RWPE1 (cell line): ENCODE results near the gene ZNRF1.
"Not testable (repeated sequence)": the region's sequence is repeated elsewhere in the genome, so short reads cannot be mapped to it uniquely, and the experiment has no call there.

ENCODE experiments used
- CTCF ChIA-PET: fragments of 350-600 bp; sonication (Branson Sonifier 250); formaldehyde crosslinking; extraction: SDS; loops from one replicate; lab custom pipeline; 2021; lab: Yijun Ruan, JAX
- POLR2A ChIA-PET: fragments of 400-600 bp; formaldehyde crosslinking; extraction: SDS; loops from one replicate; lab custom pipeline; 2020; ENCODE audit warnings: antibody characterized with exemption; ENCODE audit not compliant: low non-redundant PET; lab: Yijun Ruan, JAX
- DNase-seq: peaks from one replicate; pipeline ENCODE4 v3.0.0; 2012; ENCODE audit warnings: low spot score
- H3K27ac ChIP-seq: fragments of 450-650 bp; 2 replicates; pipeline ENCODE4 v1.5.1; 2017
- TF ChIP-seq, protein P1 (sequence below): fragments of 450-650 bp; conservative IDR thresholded peaks from 2 replicates; pipeline ENCODE4 v1.5.1; 2017; ENCODE audit warnings: low read depth, mild to moderate bottlenecking

The ZNRF1 gene

DNA sequence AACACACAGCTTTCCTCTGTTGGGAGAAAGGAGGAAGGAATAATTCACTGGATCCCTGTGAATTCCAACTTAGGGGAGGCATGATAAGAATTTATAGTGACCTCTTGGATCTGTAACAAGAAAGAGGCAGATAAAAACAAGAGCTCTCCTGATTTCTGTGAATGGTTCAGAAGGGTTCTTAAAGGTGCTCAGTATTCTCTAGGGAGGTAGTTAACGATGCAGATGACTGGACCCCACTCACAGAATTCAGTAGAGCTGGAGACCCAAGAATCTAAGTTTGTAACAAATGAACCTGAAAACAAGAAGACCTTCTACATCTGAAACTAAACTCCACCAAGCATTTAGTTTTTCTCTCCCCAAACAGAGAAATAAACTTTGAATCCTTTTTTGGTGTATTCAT lies 8.6 kb downstream of the ZNRF1 start:
- ChIA-PET POLR2A (no interaction called here), CTCF (interaction anchor here (0.5 to 1.4 kb wide), 2 partner anchors 14 to 103 kb away, joined by 3 to 6 read pairs; no protein-coding TSS in a partner anchor)
- TF ChIP-seq, protein P1, sequence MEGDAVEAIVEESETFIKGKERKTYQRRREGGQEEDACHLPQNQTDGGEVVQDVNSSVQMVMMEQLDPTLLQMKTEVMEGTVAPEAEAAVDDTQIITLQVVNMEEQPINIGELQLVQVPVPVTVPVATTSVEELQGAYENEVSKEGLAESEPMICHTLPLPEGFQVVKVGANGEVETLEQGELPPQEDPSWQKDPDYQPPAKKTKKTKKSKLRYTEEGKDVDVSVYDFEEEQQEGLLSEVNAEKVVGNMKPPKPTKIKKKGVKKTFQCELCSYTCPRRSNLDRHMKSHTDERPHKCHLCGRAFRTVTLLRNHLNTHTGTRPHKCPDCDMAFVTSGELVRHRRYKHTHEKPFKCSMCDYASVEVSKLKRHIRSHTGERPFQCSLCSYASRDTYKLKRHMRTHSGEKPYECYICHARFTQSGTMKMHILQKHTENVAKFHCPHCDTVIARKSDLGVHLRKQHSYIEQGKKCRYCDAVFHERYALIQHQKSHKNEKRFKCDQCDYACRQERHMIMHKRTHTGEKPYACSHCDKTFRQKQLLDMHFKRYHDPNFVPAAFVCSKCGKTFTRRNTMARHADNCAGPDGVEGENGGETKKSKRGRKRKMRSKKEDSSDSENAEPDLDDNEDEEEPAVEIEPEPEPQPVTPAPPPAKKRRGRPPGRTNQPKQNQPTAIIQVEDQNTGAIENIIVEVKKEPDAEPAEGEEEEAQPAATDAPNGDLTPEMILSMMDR, result no peak
- DNase-seq, result no peak
- no peak overlapping the region for H3K27ac ChIP-seq

DNA sequence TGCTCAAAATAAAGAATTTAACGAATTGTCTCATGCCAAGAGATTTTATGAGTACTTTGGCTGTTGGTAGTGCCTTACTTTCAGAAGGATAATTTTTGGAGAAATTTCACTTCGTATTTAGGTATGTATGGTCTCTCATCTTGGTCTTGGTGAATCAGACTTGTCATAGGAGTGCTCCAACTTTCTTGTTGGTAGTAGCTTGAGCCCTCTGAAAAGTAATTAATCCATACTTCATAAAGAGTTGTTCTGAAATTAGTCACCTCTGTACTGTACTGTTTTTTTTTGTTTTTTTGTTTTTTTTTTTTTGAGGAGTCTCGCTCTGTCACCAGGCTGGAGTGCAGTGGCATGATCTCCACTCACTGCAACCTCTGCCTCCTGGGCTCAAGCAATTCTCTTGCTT lies 11.6 kb downstream of the ZNRF1 start:
- TF ChIP-seq, protein P1, result no peak
- POLR2A ChIA-PET, result no interaction called here

DNA sequence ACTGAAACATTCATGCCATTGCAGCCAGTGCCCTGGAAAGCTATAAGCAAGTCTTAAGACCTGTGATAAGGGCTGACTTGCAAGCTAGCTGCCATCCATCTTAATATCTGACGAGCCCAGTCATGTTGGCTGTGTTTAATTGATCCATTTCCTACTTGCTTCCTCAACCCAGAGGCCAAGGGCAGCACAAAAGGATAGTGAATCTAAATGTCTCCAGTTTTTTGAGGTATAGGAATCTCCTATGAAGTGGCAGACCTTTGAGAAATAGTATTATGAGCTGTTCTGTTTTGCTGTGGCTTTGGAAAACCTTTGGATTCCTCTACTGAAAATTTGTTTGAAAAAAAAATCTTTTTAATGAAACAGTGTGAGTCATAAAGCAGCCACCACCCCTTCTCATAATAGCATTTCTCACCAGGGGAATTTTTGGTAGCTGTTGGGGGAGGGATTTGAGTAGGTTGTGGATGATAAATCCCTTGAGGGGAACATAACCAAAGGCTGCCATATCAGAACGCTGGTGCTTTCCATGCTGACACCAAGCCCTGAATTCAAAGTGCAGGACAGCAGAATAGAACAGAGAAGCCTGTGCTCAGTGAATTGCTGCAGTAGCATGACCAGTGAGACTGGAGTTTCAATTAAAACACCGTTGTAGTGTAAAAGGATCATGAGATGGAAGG lies 12.9 kb downstream of the ZNRF1 start:
- POLR2A ChIA-PET, result no interaction called here

More for the DNA sequence above, 11.6 kb downstream of the ZNRF1 start:
- H3K27ac ChIP-seq, result peak overlapping the region; percentile 76
- DNase-seq, result no peak
- CTCF ChIA-PET, result interaction anchor here (1.5 kb wide), 1 partner anchor 11 kb away, joined by 3 read pairs; no protein-coding TSS in a partner anchor

DNA sequence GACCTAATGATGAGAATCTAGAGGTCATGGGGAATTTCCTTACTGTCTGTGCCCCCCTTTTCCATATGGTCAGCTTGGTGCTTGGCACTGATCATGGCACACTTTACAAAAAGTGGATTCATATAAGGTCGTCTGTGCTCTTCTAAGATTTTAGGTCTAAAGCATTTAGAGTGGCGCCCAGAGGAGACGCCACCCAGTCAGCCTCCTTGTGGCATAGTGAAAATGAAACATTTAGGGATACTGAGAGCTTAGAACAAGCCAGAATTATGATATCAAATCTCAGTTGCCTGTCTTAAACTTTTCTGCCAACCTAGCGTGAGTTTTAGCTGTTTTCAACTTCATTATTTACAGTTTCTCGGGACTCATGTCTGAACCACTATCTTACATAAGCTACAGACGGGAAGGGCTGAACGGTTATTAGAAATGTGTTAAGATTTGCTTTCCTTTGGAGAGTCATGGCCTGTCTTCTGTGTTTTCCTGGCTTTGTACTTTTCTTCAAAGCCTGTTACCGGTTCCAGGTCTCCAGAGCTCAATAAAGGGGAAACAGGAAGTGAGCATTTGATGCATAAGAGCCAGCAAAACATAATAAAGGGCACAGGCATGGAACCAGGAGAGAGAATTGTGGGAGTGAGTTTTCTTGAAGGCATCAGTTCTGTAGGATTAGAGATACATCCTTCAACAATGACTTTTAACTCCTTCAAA lies 13.7 kb downstream of the ZNRF1 start:
- ChIA-PET POLR2A (no interaction called here), CTCF (interaction anchor here (0.7 kb wide), 2 partner anchors 20 to 45 kb away, joined by 3 read pairs; no protein-coding TSS in a partner anchor)
- no peak for DNase-seq
- TF ChIP-seq, protein P1, result no peak
- peak overlapping the region; percentile 76 for H3K27ac ChIP-seq

More for the DNA sequence above, 12.9 kb downstream of the ZNRF1 start:
- CTCF ChIA-PET, result interaction anchor here (0.6 to 1.5 kb wide), 4 partner anchors 8 to 118 kb away, joined by 3 to 5 read pairs (median 4); no protein-coding TSS in a partner anchor
- TF ChIP-seq, protein P1, result no peak
- H3K27ac ChIP-seq, result peak overlapping the region; percentile 76
- DNase-seq, result peak; percentile 91

GRCh38 chr16:75013123-75013522 lies 14.3 kb downstream of the ZNRF1 start:
- H3K27ac ChIP-seq, result peak overlapping the region; percentile 49
- CTCF ChIA-PET, result interaction anchor here (0.7 kb wide), 1 partner anchor 20 kb away, joined by 3 read pairs; no protein-coding TSS in a partner anchor
- POLR2A ChIA-PET, DNase-seq: not testable (repeated sequence)

GRCh38 chr16:75014318-75014717 lies 15.5 kb downstream of the ZNRF1 start:
- ChIA-PET CTCF (no interaction called here), POLR2A (no interaction called here)
- TF ChIP-seq, protein P1, result no peak
- no peak for DNase-seq
- H3K27ac ChIP-seq, result no peak overlapping the region

DNA sequence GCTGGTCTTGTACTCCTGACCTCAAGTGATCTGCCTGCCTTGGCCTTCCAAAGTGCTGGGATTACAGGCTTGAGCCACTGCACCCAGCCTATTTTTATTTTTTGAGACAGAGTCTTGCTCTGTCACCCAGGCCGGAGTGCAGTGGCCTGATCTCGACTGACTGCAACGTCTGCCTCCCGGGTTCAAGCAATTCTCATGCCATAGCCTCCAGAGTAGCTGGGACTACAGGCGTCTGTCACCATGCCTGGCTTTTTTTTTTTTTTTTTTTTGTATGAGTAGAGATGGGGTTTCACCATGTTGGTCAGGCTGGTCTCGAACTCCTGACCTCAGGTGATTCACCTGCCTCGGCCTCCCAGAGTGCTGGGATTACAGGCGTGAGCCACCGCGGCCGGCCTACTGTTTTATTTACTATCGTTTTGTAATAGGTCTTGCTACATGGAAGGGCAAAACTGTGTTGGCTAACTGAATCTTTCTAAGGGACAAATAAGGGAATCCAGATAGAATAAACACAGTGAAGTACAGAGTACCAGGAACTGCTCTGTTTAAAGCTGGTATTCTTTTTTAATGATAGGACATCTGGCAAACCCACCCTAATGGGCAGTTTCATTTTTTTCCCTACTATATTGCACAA lies 17.7 kb downstream of the ZNRF1 start:
- H3K27ac ChIP-seq, POLR2A ChIA-PET: not testable (repeated sequence)
- CTCF ChIA-PET, result interaction anchor here (0.7 kb wide), 2 partner anchors 14 to 94 kb away, joined by 4 to 5 read pairs; no protein-coding TSS in a partner anchor

More for the DNA sequence above, 17.7 kb downstream of the ZNRF1 start:
- not testable (repeated sequence) for DNase-seq
